Upper lobe of right lung (tissue), 1 donor: ENCODE data around the gene ARHGEF10L. TPM values are rescaled to one million over a fixed set of nuclear protein-coding genes. Genes with fewer than 3 reads are reported as not detected.
A peak's percentile ranks its signal among the peaks of the same experiment; 100 is the strongest.

Experiments used
- ATAC-seq: fragments of 200-7000 bp; cut with Tn5 transposase; one replicate; pipeline ENCODE4 v1.9.1; 2020; ENCODE audit warnings: mild to moderate bottlenecking, moderate library complexity
- DNase-seq: peaks from one replicate; pipeline ENCODE4 v3.0.0-alpha.2; 2020
- H3K27ac ChIP-seq: fragments of 200-600 bp; one replicate; pipeline ENCODE4 v1.8.0; 2022
- H3K27me3 ChIP-seq: fragments of 200-600 bp; one replicate; pipeline ENCODE4 v1.8.0; 2022; ENCODE audit warnings: mild to moderate bottlenecking
- H3K36me3 ChIP-seq: fragments of 200-600 bp; one replicate; pipeline ENCODE4 v1.8.0; 2022
- H3K4me1 ChIP-seq: fragments of 200-600 bp; one replicate; pipeline ENCODE4 v1.8.0; 2022
- H3K4me3 ChIP-seq: fragments of 200-600 bp; one replicate; pipeline ENCODE4 v1.8.0; 2022; ENCODE audit warnings: mild to moderate bottlenecking
- H3K9me3 ChIP-seq: fragments of 200-600 bp; one replicate; pipeline ENCODE4 v1.8.0; 2022
- CTCF ChIP-seq: fragments of 200-600 bp; IDR thresholded peaks from one replicate; pipeline ENCODE4 v1.8.0; 2022; ENCODE audit warnings: antibody characterized with exemption
- intact Hi-C: fragments of 100-400 bp; cut with DNase I; formaldehyde crosslinking; loops from one replicate; pipeline ENCODE4 v1.11.0; 2022
- total RNA-seq: library from RNA; stranded (reverse); fragmentation: NEBNext Ultra II Directional; extraction: Animal tissue kit (Norgen Biotek cat#: 25700); gene quantifications from one replicate; pipeline ENCODE4 v1.2.1, GENCODE V29; 2021
- donor health status: DM: no; HTN: yes; CAD: no; lungs with severe emphysema.

Gene ARHGEF10L
- total RNA-seq, 1 donor from 2014 or later, result 34.1 TPM

GRCh38 chr1:17617787-17618557, 78.5 kb downstream of the ARHGEF10L start:
- TF ChIP-seq CTCF, result no peak
- Histone ChIP-seq H3K4me3 (peak overlapping the region; percentile 46), H3K4me1 (peaks cover 6% of the 10 kb centered on the region), H3K27ac (peak overlapping the region; percentile 55), H3K27me3 (no peaks in the 10 kb centered on the region), H3K36me3 (peaks cover 5% of the 10 kb centered on the region), H3K9me3 (no peaks in the 10 kb centered on the region)
- peak; percentile 76 for DNase-seq
- peak; percentile 73 for ATAC-seq
- intact Hi-C loops, result no loop called here

GRCh38 chr1:17618558-17619247, 79.2 kb downstream of the ARHGEF10L start:
- Histone ChIP-seq H3K9me3 (no peaks in the 10 kb centered on the region), H3K27me3 (no peaks in the 10 kb centered on the region), H3K4me3 (peak overlapping the region; percentile 46), H3K36me3 (peaks cover 12% of the 10 kb centered on the region), H3K4me1 (peaks cover 6% of the 10 kb centered on the region), H3K27ac (peak overlapping the region; percentile 55)
- TF ChIP-seq CTCF, result no peak
- no peak for DNase-seq
- ATAC-seq, result peak; percentile 32
- intact Hi-C loops, result no loop called here

GRCh38 chr1:17620448-17620847, 81.0 kb downstream of the ARHGEF10L start:
- peaks cover 6% of the 10 kb centered on the region for H3K4me1 ChIP-seq
- no peak for ATAC-seq
- peaks cover 12% of the 10 kb centered on the region for H3K36me3 ChIP-seq
- no peak for DNase-seq
- no peak overlapping the region for H3K4me3 ChIP-seq
- H3K27me3 ChIP-seq, result no peaks in the 10 kb centered on the region
- intact Hi-C loops, result no loop called here
- H3K27ac ChIP-seq, result no peak overlapping the region
- TF ChIP-seq CTCF, result no peak
- no peaks in the 10 kb centered on the region for H3K9me3 ChIP-seq

GRCh38 chr1:17621691-17622090, 82.2 kb downstream of the ARHGEF10L start:
- peaks cover 6% of the 10 kb centered on the region for H3K4me1 ChIP-seq

GRCh38 chr1:17622823-17623222, 83.3 kb downstream of the ARHGEF10L start:
- Histone ChIP-seq H3K9me3 (no peaks in the 10 kb centered on the region), H3K4me1 (peaks cover under 1% of the 10 kb centered on the region), H3K36me3 (peaks cover 29% of the 10 kb centered on the region), H3K27ac (no peak overlapping the region), H3K27me3 (no peaks in the 10 kb centered on the region), H3K4me3 (no peak overlapping the region)
- intact Hi-C loops, result no loop called here
- TF ChIP-seq CTCF, result no peak
- DNase-seq (no peak), ATAC-seq (no peak)

More at GRCh38 chr1:17621691-17622090, 82.2 kb downstream of the ARHGEF10L start:
- no peak for ATAC-seq
- intact Hi-C loops, result no loop called here
- DNase-seq, result no peak
- no peaks in the 10 kb centered on the region for H3K9me3 ChIP-seq
- TF ChIP-seq CTCF, result no peak
- no peak overlapping the region for H3K27ac ChIP-seq
- H3K27me3 ChIP-seq, result no peaks in the 10 kb centered on the region
- H3K36me3 ChIP-seq, result peaks cover 25% of the 10 kb centered on the region
- H3K4me3 ChIP-seq, result no peak overlapping the region
